Urothelium cell line (cell line): Measurements from ENCODE around the gene ZKSCAN7.
"Not testable (repeated sequence)": the region's sequence is repeated elsewhere in the genome, so short reads cannot be mapped to it uniquely, and the experiment has no call there.

ENCODE experiments used
- DNase-seq: peaks from one replicate; pipeline ENCODE4 v3.0.0; 2011; ENCODE audit warnings: low spot score, mixed read lengths
- FAIRE-seq: peaks from 2 replicates; lab custom pipeline; 2011; peaks lifted over from hg19 to GRCh38; lab: Jason Lieb, UNC

Gene ZKSCAN7

GRCh38 chr3:44554626-44555592 lies at the start of gene ZKSCAN7:
ZKSCAN7 (plus strand) TSS chr3:44555193; CDS start chr3:44557048, 1,855 bp downstream.
- peak; percentile 13 for FAIRE-seq
- peak; percentile 40 for DNase-seq

- no peak for FAIRE-seq
Observed at GRCh38 chr3:44506556-44506955, 48.4 kb upstream of the ZKSCAN7 start.

GRCh38 chr3:44506961-44507360 lies 48.0 kb upstream of the ZKSCAN7 start:
- FAIRE-seq (no peak), DNase-seq (no peak)

More at GRCh38 chr3:44506556-44506955, 48.4 kb upstream of the ZKSCAN7 start:
- DNase-seq, result no peak

GRCh38 chr3:44509393-44509921 lies 45.5 kb upstream of the ZKSCAN7 start:
- DNase-seq, result peak; percentile 12
- FAIRE-seq, result no peak

GRCh38 chr3:44510000-44510368 lies 45.0 kb upstream of the ZKSCAN7 start:
- DNase-seq, result no peak
- FAIRE-seq, result no peak

GRCh38 chr3:44511238-44511566 lies 43.8 kb upstream of the ZKSCAN7 start:
- DNase-seq, result no peak
- FAIRE-seq, result no peak

GRCh38 chr3:44513513-44513912 lies 41.5 kb upstream of the ZKSCAN7 start:
- DNase-seq (no peak), FAIRE-seq (no peak)

GRCh38 chr3:44516230-44516629 lies 38.8 kb upstream of the ZKSCAN7 start:
- FAIRE-seq, result no peak

GRCh38 chr3:44518782-44519156 lies 36.2 kb upstream of the ZKSCAN7 start:
- no peak for FAIRE-seq
- no peak for DNase-seq

More at GRCh38 chr3:44516230-44516629, 38.8 kb upstream of the ZKSCAN7 start:
- no peak for DNase-seq

GRCh38 chr3:44521721-44522120 lies 33.3 kb upstream of the ZKSCAN7 start:
- FAIRE-seq (no peak), DNase-seq (no peak)

- DNase-seq (no peak), FAIRE-seq (no peak)
Observed at GRCh38 chr3:44522494-44522933, 32.5 kb upstream of the ZKSCAN7 start.

GRCh38 chr3:44525060-44525459 lies 29.9 kb upstream of the ZKSCAN7 start:
- FAIRE-seq, result no peak
- no peak for DNase-seq

- FAIRE-seq (no peak), DNase-seq (no peak)
Observed at GRCh38 chr3:44529927-44530326, 25.1 kb upstream of the ZKSCAN7 start.

GRCh38 chr3:44530911-44531310 lies 24.1 kb upstream of the ZKSCAN7 start:
- FAIRE-seq (no peak), DNase-seq (no peak)

- not testable (repeated sequence) for FAIRE-seq, DNase-seq
Observed at GRCh38 chr3:44534659-44535058, 20.3 kb upstream of the ZKSCAN7 start.

GRCh38 chr3:44535364-44535763 lies 19.6 kb upstream of the ZKSCAN7 start:
- FAIRE-seq (peak; percentile 5), DNase-seq (no peak)

GRCh38 chr3:44544811-44545210 lies 10.2 kb upstream of the ZKSCAN7 start:
- DNase-seq, FAIRE-seq: not testable (repeated sequence)

GRCh38 chr3:44555723-44556122 lies 730 bp downstream of the ZKSCAN7 start:
- no peak for FAIRE-seq
- DNase-seq, result no peak

GRCh38 chr3:44557074-44557473 lies 2.1 kb downstream of the ZKSCAN7 start:
- no peak for FAIRE-seq

GRCh38 chr3:44561076-44561475 lies 6.1 kb downstream of the ZKSCAN7 start:
- DNase-seq, result no peak
- FAIRE-seq, result no peak

More at GRCh38 chr3:44557074-44557473, 2.1 kb downstream of the ZKSCAN7 start:
- DNase-seq, result no peak

GRCh38 chr3:44562147-44562546 lies 7.2 kb downstream of the ZKSCAN7 start:
- FAIRE-seq (no peak), DNase-seq (no peak)

GRCh38 chr3:44568561-44568960 lies 13.6 kb downstream of the ZKSCAN7 start:
- FAIRE-seq (no peak), DNase-seq (no peak)
